DOHH2 (cell line): ENCODE measurements around the gene TBC1D10A.

Experiments
- CTCF ChIP-seq: fragments of 200-600 bp; sonication (generic); IDR thresholded peaks from one replicate; pipeline ENCODE4 v1.5.1; 2014; ENCODE audit warnings: antibody characterized with exemption, mild to moderate bottlenecking, low read depth, low read length; ENCODE audit not compliant: poor library complexity, severe bottlenecking
- EZH2phosphoT487 ChIP-seq: fragments of 200-600 bp; sonication (generic); IDR thresholded peaks from 2 replicates; pipeline ENCODE4 v1.6.1; 2017; ENCODE audit warnings: borderline replicate concordance, mild to moderate bottlenecking, antibody characterized with exemption, low read length, moderate library complexity, mixed read lengths

GRCh38 chr22:30326706-30327362, at the start of gene TBC1D10A:
- TF ChIP-seq CTCF (no peak), EZH2phosphoT487 (no peak)
